Activated CD8-positive, alpha-beta memory T cell treated with anti-CD3 and anti-CD28 coated beads for 48 hours (primary cell): ENCODE data around the gene HHIP.

Experiments used
- DNase-seq, 3 experiments: peaks; one replicate each; pipeline ENCODE4 v3.0.0-alpha.2; 2020; ENCODE audit warnings: low read depth in 2 of 3, low spot score in 2 of 3

The HHIP gene, protein sequence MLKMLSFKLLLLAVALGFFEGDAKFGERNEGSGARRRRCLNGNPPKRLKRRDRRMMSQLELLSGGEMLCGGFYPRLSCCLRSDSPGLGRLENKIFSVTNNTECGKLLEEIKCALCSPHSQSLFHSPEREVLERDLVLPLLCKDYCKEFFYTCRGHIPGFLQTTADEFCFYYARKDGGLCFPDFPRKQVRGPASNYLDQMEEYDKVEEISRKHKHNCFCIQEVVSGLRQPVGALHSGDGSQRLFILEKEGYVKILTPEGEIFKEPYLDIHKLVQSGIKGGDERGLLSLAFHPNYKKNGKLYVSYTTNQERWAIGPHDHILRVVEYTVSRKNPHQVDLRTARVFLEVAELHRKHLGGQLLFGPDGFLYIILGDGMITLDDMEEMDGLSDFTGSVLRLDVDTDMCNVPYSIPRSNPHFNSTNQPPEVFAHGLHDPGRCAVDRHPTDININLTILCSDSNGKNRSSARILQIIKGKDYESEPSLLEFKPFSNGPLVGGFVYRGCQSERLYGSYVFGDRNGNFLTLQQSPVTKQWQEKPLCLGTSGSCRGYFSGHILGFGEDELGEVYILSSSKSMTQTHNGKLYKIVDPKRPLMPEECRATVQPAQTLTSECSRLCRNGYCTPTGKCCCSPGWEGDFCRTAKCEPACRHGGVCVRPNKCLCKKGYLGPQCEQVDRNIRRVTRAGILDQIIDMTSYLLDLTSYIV

DNA sequence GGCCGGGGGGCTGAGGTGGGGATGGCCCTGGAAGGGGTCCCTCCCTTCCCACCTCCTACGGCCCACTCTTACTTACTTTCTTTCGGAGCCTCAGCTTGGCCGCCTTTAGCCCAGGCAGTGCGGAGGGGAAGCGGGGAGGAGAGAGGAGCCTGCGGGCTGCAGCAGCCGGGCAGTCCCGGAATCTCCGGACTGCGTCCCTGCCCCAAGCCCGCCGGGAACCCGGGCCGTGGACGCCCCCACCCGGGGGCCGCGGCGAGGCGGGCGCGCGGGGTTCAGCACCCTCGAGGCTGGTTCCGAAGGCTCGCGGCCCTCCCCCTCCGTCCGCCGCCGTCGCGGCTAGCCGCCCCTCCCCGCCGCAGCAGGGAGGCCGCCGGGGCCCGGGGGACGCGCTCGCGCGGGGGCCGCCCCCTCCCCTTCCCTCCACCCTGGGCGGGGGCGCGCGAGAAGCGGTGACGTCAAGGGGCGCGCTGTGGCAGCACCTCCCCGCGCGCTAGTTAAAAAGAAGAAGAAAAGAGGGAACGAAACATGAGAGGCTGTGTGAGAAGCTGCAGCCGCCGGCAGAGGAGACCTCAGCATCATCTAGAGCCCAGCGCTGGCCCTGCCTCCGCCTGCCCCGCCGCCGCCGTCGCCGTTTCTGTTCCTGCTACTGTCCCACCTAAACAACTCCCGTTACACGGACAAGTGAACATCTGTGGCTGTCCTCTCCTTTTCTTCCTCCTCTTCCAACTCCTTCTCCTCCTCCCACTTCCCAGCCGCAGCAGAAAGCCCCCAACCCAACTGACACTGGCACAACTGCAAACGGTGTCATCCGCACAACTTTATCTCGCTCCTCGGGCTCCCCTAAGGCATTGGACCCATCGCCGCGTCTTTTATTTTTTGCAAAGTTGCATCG, at the start of gene HHIP:
TSS of gene HHIP (plus strand) at position 526 of the 892 bp plus-strand sequence. CDS start 520 bp downstream, outside the sequence.
- no peak for DNase-seq

DNA sequence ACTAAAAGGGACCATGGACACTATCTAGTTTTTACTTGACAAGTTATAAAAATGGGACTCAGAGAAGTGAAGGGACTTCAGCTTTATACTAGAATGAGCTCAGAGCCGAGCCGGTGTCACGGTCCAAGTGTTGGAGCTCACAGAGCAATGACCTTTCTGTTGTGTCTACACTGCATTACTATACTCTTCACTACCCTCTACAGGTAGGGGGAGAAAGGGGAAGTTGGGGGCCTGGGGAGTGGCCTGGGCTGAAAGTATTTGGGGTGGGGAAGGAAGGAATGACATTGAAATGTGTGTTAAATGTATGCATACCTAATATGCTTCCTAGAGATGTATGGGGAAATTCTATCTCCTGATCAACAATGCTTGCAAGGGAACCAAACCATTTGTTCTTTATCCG, 48.8 kb upstream of the HHIP start:
- no peak for DNase-seq

DNA sequence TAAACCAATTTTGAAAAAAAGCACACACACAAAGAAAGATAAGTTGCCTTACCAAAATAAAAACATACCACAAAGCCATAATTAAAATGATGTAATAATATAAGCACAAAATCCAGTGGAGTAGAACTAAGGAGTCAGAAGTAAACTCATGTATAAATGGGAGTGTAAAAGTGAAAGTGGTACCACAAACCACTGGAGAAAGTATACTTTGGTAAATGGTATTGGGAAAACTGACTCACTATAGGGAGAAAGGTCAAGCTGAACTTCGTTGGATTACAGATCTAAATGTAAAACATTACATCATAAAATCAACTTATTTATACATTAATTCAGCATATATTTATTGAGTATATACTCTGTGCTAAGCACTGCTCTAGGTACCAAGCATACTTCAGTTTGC, 46.3 kb upstream of the HHIP start:
- DNase-seq, result no peak

DNA sequence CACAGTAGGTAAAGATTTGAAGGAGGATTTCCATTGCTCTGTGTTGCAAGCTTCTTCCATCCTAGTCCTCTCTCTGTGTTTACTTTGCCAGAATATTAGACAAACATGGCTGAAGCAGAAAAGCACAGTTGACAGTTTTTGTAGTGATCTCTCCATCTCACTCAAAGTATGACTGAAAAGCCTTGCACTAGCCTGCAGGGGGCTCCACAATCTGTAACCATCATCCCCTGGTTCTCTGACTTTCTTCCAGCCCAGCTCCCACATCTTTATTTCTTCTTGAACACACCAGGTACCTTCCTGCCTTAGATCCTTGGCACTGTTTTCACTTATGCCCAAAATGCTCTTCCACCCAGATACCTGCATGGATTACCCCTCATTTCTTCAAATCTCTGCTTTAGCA, 34.1 kb upstream of the HHIP start:
- no peak for DNase-seq

DNA sequence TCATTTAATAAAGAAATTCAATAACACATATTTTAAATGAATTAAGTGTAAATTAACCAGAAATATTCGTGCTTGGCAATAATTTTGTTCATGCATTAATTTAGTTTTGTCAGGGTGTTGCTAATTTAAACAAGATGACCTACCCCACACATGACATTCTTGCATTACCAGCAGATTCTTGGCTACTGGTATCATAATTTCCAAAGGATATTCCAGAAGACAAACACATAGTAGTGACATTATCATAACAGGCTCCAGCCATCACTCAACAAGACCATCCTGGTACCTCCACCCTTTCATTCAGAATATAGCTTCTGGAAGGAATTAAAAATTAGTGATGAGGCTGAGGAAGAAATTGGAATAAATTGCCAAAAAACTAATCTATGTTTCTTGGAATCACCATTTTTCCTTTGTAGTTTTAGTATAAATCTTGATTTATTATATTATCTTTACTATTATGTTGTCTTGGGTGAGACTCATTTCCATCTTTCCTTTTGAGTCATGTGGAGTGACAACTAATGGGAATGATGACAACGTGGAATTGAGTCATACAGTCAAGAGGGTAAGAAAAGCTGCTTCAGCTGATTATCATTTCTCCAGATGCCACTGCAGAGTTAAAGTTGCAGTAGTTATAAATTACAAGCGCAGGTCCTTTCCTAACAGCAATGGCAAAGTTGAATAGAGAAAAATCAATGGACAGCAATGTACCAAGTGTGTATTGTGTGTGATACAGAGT, 30.9 kb upstream of the HHIP start:
- no peak for DNase-seq

DNA sequence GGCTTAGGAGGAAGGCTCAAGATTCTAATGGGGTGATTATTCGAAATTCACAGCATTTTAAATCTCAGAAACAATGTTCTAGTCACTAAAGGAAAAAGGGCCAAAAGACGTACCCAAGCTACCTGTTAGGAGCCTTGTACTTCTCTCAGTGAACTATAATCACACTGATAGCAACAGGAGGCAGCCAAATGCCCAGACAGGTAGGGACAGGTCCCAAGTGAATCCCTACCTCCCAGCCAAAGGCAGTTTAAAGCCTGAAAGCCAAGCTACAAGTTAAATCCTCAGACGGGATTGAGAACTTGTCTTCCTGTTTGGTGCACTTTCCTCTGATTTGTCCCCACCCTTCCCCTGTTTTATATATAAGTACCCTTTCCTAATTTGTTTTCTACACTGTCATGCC, 24.3 kb upstream of the HHIP start:
- DNase-seq, result no peak

DNA sequence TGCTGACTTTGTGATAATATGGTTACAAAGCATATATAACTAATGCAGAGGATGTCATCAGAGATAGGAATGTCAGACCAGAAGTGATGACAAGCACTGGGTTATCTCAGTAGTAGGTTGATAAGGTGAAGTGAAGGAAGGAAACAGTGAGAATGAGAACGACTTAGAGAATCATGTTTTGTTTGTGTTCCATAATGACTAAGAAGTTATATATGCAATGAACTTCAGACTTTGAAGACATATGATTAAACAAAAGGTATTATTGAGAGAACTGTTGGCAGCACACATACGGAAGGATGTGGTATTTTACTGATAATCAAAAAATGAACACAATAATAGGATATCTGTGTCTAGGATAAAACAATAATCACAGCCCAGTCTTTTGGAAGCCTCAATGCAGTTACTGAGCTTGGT, 18.3 kb upstream of the HHIP start:
- no peak for DNase-seq

DNA sequence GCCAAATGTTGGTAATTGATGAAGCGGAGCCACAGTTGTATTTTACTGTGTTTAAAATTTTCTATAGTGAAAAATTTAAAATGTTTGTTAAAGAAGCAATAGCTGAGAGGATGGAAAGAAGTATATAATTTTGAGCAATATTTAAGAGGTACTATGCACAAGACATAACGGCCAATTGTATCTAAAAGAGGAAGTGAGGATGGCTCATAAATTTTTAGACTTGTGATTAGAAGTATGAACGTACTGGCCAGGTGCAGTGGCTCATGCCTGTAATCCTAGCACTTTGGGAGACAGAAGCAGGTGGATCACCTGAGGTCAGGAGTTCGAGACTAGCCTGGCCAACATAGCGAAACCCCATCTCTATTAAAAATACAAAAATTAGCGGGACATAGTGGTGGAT, 12.7 kb upstream of the HHIP start:
- no peak for DNase-seq

DNA sequence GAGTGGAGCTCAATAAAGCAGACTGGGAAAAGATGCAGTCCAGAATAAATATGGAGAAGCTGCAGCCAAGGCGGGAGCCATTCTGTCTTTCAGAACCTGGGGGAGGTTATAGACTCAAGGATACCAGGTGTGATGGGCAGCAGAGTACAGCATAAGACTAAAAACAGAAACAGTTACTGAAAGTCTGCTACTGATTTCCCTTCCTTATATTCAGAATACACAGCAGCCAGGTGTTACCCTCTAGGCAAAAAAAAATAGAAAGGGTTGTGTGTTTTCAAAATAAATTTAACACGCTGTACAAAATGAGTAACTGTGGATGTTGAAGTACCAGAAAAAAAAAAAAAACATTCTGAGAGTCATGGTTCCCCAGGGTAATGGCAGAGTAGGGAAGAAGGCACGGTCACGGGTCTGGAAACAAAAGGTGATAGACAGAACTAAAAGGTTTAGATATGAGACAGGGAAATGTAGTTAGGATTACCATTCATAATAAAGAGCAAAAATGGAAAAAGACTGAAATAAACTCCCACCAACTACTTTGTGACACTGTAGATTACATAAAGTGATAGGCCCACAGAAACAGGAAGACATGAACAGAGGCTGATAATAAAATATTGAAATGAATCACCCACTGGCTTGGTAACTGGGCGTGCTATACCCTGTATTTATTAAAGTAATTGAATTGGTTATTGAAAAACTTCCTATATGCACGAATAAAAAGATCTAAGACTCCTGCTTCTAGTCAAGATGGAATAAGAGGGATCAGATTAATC, 10.8 kb upstream of the HHIP start:
- DNase-seq, result no peak

DNA sequence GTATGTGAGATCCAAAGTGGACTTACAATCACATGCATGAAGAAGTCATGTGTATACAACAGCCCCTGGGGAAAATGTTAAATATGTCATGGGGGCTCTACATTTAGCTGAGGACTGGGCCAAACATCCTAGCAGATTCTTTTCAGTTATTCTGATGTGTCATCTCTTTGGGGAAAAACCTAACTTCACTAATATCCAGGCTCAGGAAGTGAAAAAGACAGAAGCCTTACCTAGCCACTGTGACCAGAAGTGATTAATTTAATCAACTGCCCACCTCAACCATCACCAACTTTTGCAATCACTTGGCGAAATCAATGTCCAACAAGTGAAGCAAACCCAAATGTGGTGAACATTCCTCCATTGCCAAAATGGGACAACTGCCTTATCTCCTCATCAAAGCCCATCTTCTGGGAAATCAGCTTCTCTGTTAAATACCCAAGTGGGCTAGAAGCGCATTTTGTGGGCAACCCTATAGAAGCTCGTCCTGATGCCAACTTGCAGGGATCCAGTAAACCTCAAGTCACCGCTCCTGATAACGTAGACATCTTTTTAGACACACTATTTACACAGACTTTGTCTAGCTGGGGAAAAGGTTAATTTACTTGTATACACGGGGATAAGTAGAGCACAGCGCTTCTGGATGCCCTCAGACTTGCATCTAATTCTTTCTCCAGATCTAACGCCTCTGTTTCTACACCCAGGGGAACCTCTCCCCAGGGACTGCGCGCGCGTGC, 1.4 kb upstream of the HHIP start:
- DNase-seq, result no peak

DNA sequence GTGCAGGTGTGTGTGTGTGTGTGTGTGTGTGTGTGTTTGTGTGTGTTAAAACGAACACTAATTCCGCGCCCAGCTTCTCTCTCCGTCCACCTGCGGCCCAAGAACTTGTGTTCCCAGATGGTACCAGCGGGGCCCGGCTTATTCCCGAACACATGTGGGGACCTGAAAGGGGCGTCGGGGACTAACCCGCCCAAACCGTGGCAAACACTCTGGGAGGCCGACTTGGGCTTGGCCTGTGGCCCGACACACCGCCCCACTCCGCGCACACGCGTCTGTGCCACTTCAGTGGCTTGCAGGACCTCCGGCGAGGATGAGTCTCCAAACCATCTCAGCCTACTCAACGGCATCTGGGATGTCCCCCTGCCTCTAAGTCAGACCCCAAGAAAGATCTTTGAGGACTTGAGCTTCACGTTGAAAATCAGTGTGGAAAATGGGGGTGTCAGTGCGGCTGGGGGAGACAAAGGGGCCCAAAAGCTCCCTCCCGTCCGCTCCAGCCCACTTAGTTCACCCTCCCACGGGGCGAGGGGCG, 790 bp upstream of the HHIP start:
- DNase-seq, result no peak

DNA sequence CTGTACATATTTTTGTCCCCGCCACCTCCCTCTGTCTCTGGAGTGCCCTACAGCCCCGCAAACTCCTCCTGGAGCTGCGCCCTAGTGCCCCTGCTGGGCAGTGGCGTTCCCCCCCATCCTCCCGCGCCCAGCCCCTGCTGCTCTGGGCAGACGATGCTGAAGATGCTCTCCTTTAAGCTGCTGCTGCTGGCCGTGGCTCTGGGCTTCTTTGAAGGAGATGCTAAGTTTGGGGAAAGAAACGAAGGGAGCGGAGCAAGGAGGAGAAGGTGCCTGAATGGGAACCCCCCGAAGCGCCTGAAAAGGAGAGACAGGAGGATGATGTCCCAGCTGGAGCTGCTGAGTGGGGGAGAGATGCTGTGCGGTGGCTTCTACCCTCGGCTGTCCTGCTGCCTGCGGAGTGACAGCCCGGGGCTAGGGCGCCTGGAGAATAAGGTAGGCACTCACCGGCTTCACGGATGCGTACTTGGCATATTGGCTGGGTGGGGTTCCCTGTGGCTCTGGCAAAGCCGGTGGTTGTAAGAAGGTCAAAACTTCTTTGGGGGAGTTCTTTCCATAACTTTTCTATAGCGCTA, 653 bp downstream of the HHIP start:
- DNase-seq, result no peak

DNA sequence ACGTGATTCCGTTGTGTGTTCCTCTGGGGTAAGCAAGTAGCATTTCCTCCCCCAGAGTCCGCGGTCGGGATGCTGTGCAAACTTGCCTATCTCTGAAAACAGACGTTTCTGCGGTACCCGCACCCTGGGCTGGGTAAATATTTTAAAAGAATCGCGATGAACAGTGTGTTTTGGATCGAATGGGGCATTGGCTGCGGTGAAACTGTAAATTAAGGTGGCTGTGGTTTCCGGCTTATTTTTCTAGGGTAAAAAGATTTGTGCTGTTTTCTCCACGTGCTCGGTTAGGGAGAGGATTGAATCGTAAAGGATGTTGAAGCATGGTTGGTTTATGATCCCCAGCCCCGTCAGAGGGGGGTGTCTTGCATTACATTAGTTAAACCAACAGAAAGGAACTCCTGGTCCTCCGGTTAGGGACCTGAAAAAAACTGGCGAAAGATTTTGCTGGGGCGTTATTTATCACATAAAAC, 1.2 kb downstream of the HHIP start:
- no peak for DNase-seq

DNA sequence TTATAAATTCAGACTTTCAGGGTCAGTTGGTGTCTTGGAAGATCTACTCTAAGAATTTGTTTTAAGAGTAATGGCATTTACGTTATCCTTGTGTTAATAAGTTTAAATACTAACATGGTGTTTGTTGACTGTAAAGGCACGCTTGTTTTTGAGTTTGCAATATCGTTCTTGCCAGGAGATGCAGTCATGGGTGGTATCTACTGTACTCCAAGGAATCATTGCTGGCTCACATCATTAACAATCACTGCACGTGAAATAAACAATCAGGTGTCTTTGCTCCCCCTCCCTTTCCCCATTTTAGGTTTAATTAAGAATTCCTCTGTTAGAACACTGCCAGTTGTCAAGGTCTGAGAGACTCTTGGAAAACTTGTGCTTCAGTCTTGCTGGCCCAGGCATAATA, 1.6 kb downstream of the HHIP start:
- no peak for DNase-seq

DNA sequence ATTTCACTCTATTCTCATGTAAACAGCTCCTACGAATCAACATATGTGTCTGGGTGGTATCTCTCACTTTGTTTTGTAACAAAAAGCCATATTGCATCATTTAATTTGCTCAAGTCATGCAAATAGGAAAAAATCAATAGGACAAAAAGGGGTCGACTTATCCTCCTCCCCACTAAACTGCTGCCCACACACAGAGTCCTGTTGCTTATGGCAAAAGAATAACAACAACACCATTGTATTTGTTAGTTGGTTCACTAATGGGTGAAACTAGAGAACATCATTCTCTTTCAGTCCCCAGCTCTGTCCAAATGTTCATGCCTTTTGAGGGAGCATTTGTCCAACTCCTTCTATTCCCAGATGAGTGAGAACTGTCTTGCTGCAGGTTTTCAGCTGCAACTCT, 2.1 kb downstream of the HHIP start:
- no peak for DNase-seq

DNA sequence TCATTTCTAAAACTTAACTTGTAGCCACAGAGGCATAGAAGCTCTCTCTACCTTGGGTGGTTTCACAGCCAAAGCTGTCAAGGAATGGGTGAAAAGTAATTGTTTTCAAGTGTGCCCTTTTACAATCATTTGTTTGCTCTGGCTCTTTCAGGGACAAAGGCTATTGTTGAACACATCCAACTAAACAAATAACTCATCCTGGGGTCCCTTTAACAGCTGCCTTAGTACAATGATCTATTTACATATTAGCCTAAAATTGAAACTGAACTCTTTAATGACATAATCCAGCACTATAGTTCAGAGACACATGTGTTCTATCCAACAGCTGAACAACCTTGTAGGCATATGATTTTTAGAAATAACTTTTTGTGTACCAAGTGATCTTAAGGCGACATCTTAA, 3.7 kb downstream of the HHIP start:
- no peak for DNase-seq

DNA sequence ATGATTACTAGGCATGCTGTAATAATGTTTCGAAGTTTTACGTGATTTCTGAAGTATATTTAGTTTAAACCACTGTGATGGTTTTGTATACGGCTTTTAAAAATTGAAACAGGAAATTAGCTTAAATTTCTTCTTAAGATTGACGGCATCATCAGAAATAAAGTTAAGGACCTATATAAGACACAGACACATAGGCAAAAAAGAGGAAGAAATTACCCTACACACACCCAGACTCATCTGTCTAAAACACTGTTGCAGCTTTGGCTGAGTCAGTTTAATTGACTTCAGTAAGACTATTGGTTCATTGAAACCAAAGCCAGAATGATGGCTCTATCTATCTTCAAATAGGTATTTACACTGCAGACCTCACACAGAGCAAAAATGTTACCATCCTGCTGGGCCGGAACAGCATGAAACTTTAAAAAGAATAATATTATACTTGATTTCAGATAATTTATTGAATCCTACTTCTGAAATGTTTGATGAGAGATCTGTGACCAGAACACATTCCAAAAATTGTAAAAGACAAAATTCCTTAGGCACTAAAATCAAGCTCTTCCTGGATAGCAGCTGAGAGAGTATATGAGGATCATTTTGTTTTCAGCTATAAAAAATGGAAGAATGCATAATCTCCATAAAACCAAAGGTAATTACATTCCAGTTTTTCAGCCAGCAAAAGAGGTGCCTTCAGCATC, 4.5 kb downstream of the HHIP start:
- no peak for DNase-seq
